Esophagus squamous epithelium (tissue), 5 donors: Measurements from ENCODE around the gene TBRG4. TPM values are rescaled to one million over a fixed set of nuclear protein-coding genes. Genes with fewer than 3 reads are reported as not detected.

Experiments used
- DNase-seq: peaks from one replicate; lab custom pipeline; 2025; lab: John Stamatoyannopoulos, UW
- H3K27ac ChIP-seq, 4 donors: fragments of 200-600 bp; sonication (generic); one replicate each; pipeline ENCODE4 v1.5.1; 2016 to 2019; ENCODE audit warnings: mild to moderate bottlenecking in 1 of 4
- H3K27me3 ChIP-seq, 4 donors: fragments of 200-600 bp; sonication (generic); 1 replicate in 3 of 4; 2 replicates in 1 of 4; pipeline versions ENCODE4 v1.5.1 to v1.6.0; 2017 to 2021; ENCODE audit warnings: antibody characterized with exemption in 1 of 4
- H3K36me3 ChIP-seq, 3 donors: fragments of 200-600 bp; sonication (generic); one replicate each; pipeline ENCODE4 v1.5.1; 2016 to 2019
- H3K4me1 ChIP-seq, 3 donors: fragments of 200-600 bp; sonication (generic); one replicate each; pipeline ENCODE4 v1.5.1; 2017 to 2019
- H3K4me3 ChIP-seq, 4 donors: fragments of 200-600 bp; sonication (generic); 1 replicate in 3 of 4; 2 replicates in 1 of 4; pipeline ENCODE4 v1.5.1; 2016 to 2019; ENCODE audit warnings: mild to moderate bottlenecking in 2 of 4, moderate library complexity in 1 of 4
- H3K9me3 ChIP-seq, 3 donors: fragments of 200-600 bp; sonication (generic); one replicate each; pipeline ENCODE4 v1.5.1; 2016 to 2019
- CTCF ChIP-seq, 6 experiments: fragments of 450-650 bp in 4 of 6; fragments of 200-600 bp in 2 of 6; sonication (generic) in 2 of 6; IDR thresholded peaks; one replicate each; pipeline ENCODE4 v1.5.1; 2016 to 2019; ENCODE audit warnings: antibody characterized with exemption in 6 of 6, mild to moderate bottlenecking in 4 of 6, moderate library complexity in 4 of 6
- POLR2A ChIP-seq, 4 donors: fragments of 450-650 bp; IDR thresholded peaks; one replicate each; pipeline ENCODE4 v1.6.1; 2017; ENCODE audit warnings: antibody characterized with exemption in 4 of 4, mild to moderate bottlenecking in 4 of 4, moderate library complexity in 3 of 4
- whole genome bisulfite sequencing, 2 donors: methylation state at CpG; one replicate each; pipeline ENCODE4 v1.1.5; 2018; 5-methylcytosine and 5-hydroxymethylcytosine counted together
- intact Hi-C: fragments of 100-400 bp; cut with DNase I; formaldehyde crosslinking; loops from one replicate; pipeline ENCODE4 v1.15.0; 2022
- total RNA-seq, 4 donors: library from RNA; depleted of rRNA; stranded (reverse); fragments of >200 nt; gene quantifications; one replicate each; pipeline ENCODE4 v1.1.0, GENCODE V29; 2016
- donor health status: DM: yes; HTN: yes; CAD: no.

Gene TBRG4
- total RNA-seq, 4 donors from 2014 or later: 52.9 to 79.5 (median 65.4) TPM

GRCh38 chr7:45105588-45106188, 5.8 kb downstream of the TBRG4 start:
- WGBS, 2 donors: 88 to 100% methylated on average over 2 to 5 of the region's 8 CpGs
- H3K27me3 ChIP-seq: no peaks in the 10 kb centered on the region
- H3K27ac ChIP-seq: no peak overlapping the region
- intact Hi-C loops: no loop called here
- peaks cover 66 to 89% (median 76%) of the 10 kb centered on the region in 3 donors for H3K36me3 ChIP-seq
- peaks cover 13 to 45% (median 16%) of the 10 kb centered on the region in 3 donors for H3K4me1 ChIP-seq
- TF ChIP-seq POLR2A (IDR thresholded peaks at IDR 0.05): no peak
- TF ChIP-seq CTCF (IDR thresholded peaks at IDR 0.05): no peak
- no peak overlapping the region for H3K4me3 ChIP-seq
- no peak for DNase-seq
- H3K9me3 ChIP-seq: no peaks in the 10 kb centered on the region

GRCh38 chr7:45104844-45105587, 6.5 kb downstream of the TBRG4 start:
- Histone ChIP-seq H3K27ac (no peak overlapping the region), H3K36me3 (peaks cover 69 to 95% (median 82%) of the 10 kb centered on the region in 3 donors), H3K9me3 (no peaks in the 10 kb centered on the region), H3K4me3 (no peak overlapping the region), H3K4me1 (peaks cover 9 to 45% (median 13%) of the 10 kb centered on the region in 3 donors), H3K27me3 (no peaks in the 10 kb centered on the region)
- 94 to 100% methylated on average over 1 to 7 of the region's 12 CpGs for WGBS, 2 donors
- intact Hi-C loops: no loop called here
- DNase-seq: no peak
- TF ChIP-seq CTCF (IDR thresholded peaks at IDR 0.05): no peak
- no peak for TF ChIP-seq POLR2A (IDR thresholded peaks at IDR 0.05)

GRCh38 chr7:45103958-45104843, 7.3 kb downstream of the TBRG4 start:
- no peak for DNase-seq
- Histone ChIP-seq H3K27me3 (no peaks in the 10 kb centered on the region), H3K36me3 (peaks cover 74 to 100% (median 91%) of the 10 kb centered on the region in 3 donors), H3K9me3 (no peaks in the 10 kb centered on the region), H3K4me1 (peaks cover 13 to 45% (median 17%) of the 10 kb centered on the region in 3 donors), H3K27ac (no peak overlapping the region), H3K4me3 (no peak overlapping the region)
- intact Hi-C loops: no loop called here
- WGBS, 2 donors: 79 to 87% methylated on average over 7 to 11 of the region's 17 CpGs
- TF ChIP-seq POLR2A (IDR thresholded peaks at IDR 0.05): no peak
- TF ChIP-seq CTCF (IDR thresholded peaks at IDR 0.05): no peak

- TF ChIP-seq POLR2A (IDR thresholded peaks at IDR 0.05): no peak
- no peak for TF ChIP-seq CTCF (IDR thresholded peaks at IDR 0.05)
- Histone ChIP-seq H3K27ac (no peak overlapping the region), H3K9me3 (no peaks in the 10 kb centered on the region), H3K36me3 (peaks cover 67 to 99% (median 81%) of the 10 kb centered on the region in 3 donors), H3K4me1 (peaks cover 6 to 36% (median 6%) of the 10 kb centered on the region in 3 donors), H3K27me3 (no peaks in the 10 kb centered on the region), H3K4me3 (no peak overlapping the region)
- intact Hi-C loops: no loop called here
- 92 to 98% methylated on average over 2 to 9 of the region's 14 CpGs for WGBS, 2 donors
- no peak for DNase-seq
Measured at GRCh38 chr7:45102785-45103712, 8.4 kb downstream of the TBRG4 start.
